Stimulated activated CD8-positive, alpha-beta memory T cell treated with anti-CD3 and anti-CD28 coated beads, Interleukin-15, amount 100 ng/mL, for 4 hours (primary cell): ENCODE measurements around the gene LYSET.
"Not testable (repeated sequence)": the region's sequence is repeated elsewhere in the genome, so short reads cannot be mapped to it uniquely, and the experiment has no call there.

Experiments
- DNase-seq, 2 donors: peaks; one replicate each; pipeline ENCODE4 v3.0.0-alpha.2; 2020; ENCODE audit warnings: low read depth in 2 of 2

Gene LYSET

GRCh38 chr14:93168610-93169009, 16.5 kb upstream of the LYSET start:
- not testable (repeated sequence) for DNase-seq

GRCh38 chr14:93169619-93170018, 15.5 kb upstream of the LYSET start:
- not testable (repeated sequence) for DNase-seq

- DNase-seq, result not testable (repeated sequence)
These were observed 15.0 kb upstream of the LYSET start for GRCh38 chr14:93170141-93170540.

GRCh38 chr14:93171376-93171775, 13.7 kb upstream of the LYSET start:
- DNase-seq, result no peak

- no peak for DNase-seq
These were observed 11.1 kb upstream of the LYSET start for GRCh38 chr14:93173943-93174395.

GRCh38 chr14:93174731-93175130, 10.4 kb upstream of the LYSET start:
- DNase-seq, result not testable (repeated sequence)

GRCh38 chr14:93175492-93175891, 9.6 kb upstream of the LYSET start:
- no peak for DNase-seq

GRCh38 chr14:93183596-93184317, 1.4 kb upstream of the LYSET start:
- no peak for DNase-seq

GRCh38 chr14:93185349-93185720, 218 bp downstream of the LYSET start:
- DNase-seq, result no peak

GRCh38 chr14:93186466-93186865, 1.3 kb downstream of the LYSET start:
- DNase-seq, result no peak

- DNase-seq, result no peak
These were observed 1.8 kb downstream of the LYSET start for GRCh38 chr14:93186956-93187355.

- no peak for DNase-seq
These were observed 10.3 kb downstream of the LYSET start for GRCh38 chr14:93195316-93195999.

- no peak for DNase-seq
These were observed 13.9 kb downstream of the LYSET start for GRCh38 chr14:93199031-93199430.

- no peak for DNase-seq
These were observed 15.4 kb downstream of the LYSET start for GRCh38 chr14:93200553-93200952.

GRCh38 chr14:93201155-93201704, 16.1 kb downstream of the LYSET start:
- no peak for DNase-seq

- DNase-seq, result peak; percentile 68 to 70
These were observed 21.8 kb downstream of the LYSET start, which contains the start of the genes GON7 and UBR7 for GRCh38 chr14:93206793-93207467. GON7 (minus strand) TSS chr14:93207065; CDS start chr14:93207037, 28 bp downstream. UBR7 (plus strand) TSS chr14:93207256; CDS start chr14:93207292, 36 bp downstream.

- DNase-seq, result no peak
These were observed 22.6 kb downstream of the LYSET start for GRCh38 chr14:93207468-93208308.

- DNase-seq, result no peak
These were observed 27.3 kb downstream of the LYSET start for GRCh38 chr14:93212432-93212831.

GRCh38 chr14:93214598-93214997, 29.5 kb downstream of the LYSET start:
- DNase-seq, result no peak

- DNase-seq, result no peak
These were observed 34.1 kb downstream of the LYSET start for GRCh38 chr14:93219103-93219726.

GRCh38 chr14:93220509-93220908, 35.4 kb downstream of the LYSET start:
- DNase-seq, result no peak
